Ascending aorta (tissue), 2 donors: ENCODE results near the gene IL11. TPM values are rescaled to one million over a fixed set of nuclear protein-coding genes. Genes with fewer than 3 reads are reported as not detected.

Experiments
- DNase-seq, 2 donors: peaks; one replicate each; pipeline ENCODE4 v3.0.0-alpha.2; 2019; ENCODE audit warnings: low spot score in 2 of 2
- H3K27ac ChIP-seq, 2 donors: fragments of 200-600 bp; sonication (generic); one replicate each; pipeline ENCODE4 v1.5.1; 2016 to 2017; ENCODE audit warnings: mild to moderate bottlenecking in 1 of 2
- H3K27me3 ChIP-seq: fragments of 200-600 bp; sonication (generic); one replicate; pipeline ENCODE4 v1.5.1; 2017
- H3K36me3 ChIP-seq, 2 donors: fragments of 200-600 bp; sonication (generic); one replicate each; pipeline ENCODE4 v1.5.1; 2016
- H3K4me1 ChIP-seq, 2 donors: fragments of 200-600 bp; sonication (generic); one replicate each; pipeline ENCODE4 v1.5.1; 2016 to 2017; ENCODE audit warnings: mild to moderate bottlenecking in 1 of 2
- H3K4me3 ChIP-seq, 2 donors: fragments of 200-600 bp; sonication (generic); one replicate each; pipeline ENCODE4 v1.5.1; 2016 to 2017; ENCODE audit warnings: mild to moderate bottlenecking in 1 of 2
- H3K9me3 ChIP-seq, 2 donors: fragments of 200-600 bp; sonication (generic); one replicate each; pipeline ENCODE4 v1.5.1; 2016
- intact Hi-C: fragments of 100-400 bp; cut with DNase I; formaldehyde crosslinking; loops from one replicate; pipeline ENCODE4 v1.15.1; 2023
- total RNA-seq: library from RNA; depleted of rRNA; stranded (reverse); fragments of >200 nt; gene quantifications from one replicate; pipeline ENCODE4 v1.1.0, GENCODE V29; 2016
- TF ChIP-seq, protein P1 (sequence below), 3 experiments: fragments of 200-600 bp in 2 of 3; fragments of 450-650 bp in 1 of 3; sonication (generic) in 2 of 3; IDR thresholded peaks; one replicate each; pipeline ENCODE4 v1.5.1; 2016 to 2019; ENCODE audit warnings: antibody characterized with exemption in 3 of 3, mild to moderate bottlenecking in 1 of 3, moderate library complexity in 1 of 3

IL11 gene
- total RNA-seq, 1 donor from 2014 or later, result not detected

DNA sequence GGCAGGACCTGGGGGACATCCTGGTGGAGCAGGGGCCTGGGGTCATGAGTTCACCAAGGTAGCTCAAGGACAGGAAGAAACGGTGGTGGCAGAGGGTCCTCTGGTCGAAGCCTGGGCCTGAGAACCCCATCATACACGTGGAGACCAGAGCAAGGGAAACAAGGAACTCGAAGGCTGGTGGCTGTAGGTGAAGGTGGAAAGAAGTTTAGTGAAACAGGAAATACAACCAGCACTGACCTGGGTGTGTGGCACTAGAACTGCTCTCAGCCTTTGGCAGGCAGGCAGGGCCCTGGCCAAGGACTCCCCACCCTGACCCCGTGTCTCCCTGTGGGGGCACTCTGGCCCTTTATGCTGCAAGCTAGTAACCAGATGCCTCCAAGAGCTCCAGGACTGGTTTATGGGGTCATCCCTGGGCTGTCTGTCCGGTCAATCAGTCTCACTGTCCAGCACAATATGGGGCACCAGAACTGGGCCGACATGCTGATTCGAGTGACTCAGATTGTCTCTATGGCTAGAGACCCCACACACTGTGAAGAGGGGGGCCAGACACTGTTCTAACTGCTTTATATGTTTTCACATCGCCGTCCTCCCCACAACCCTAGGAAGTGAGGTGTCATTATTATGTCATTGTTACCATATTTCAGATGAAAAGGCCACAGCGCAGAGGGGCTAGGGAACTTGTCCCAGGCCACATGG is 19.5 kb downstream of the IL11 start:
- peaks cover 11% of the 10 kb centered on the region for H3K27me3 ChIP-seq

DNA sequence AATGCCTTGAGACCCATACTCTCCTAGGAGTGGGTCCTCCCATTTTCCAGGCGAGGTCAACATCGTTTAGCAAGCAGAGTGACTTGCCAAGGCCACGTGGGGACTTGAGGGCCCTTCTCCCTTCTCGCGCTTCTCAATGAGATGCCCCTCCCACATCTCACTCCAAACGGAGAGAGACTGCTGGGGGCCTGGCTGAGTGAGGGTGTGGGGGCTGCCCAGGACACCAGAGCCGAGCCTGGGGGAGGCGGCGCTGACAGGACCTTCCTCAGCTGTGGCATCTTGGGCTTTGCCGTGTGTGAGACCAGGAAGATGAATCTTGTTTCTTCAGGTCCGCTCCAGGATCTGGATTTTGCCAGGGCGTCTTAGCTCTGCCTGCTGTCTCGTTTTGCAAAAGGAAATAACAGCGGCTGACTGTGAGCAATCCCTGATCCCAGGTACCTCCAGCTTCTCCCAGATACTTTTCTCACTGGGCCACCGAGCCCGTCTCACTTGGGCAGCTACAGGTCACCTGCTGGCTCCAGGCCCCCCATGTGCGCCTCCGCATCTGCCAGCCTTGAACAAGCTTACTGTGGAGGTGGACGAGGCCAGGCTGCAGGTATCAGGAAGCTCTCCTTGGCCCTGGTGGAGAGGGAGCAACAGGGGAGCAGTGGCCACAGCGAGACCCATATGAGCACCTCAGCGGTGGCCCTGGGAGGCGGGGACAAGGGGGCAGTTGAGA is 21.8 kb downstream of the IL11 start:
- TF ChIP-seq, protein P1, sequence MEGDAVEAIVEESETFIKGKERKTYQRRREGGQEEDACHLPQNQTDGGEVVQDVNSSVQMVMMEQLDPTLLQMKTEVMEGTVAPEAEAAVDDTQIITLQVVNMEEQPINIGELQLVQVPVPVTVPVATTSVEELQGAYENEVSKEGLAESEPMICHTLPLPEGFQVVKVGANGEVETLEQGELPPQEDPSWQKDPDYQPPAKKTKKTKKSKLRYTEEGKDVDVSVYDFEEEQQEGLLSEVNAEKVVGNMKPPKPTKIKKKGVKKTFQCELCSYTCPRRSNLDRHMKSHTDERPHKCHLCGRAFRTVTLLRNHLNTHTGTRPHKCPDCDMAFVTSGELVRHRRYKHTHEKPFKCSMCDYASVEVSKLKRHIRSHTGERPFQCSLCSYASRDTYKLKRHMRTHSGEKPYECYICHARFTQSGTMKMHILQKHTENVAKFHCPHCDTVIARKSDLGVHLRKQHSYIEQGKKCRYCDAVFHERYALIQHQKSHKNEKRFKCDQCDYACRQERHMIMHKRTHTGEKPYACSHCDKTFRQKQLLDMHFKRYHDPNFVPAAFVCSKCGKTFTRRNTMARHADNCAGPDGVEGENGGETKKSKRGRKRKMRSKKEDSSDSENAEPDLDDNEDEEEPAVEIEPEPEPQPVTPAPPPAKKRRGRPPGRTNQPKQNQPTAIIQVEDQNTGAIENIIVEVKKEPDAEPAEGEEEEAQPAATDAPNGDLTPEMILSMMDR (IDR thresholded peaks at IDR 0.05), result no peak
- intact Hi-C loops, result no loop called here
- no peak for DNase-seq
- no peaks in the 10 kb centered on the region for H3K9me3 ChIP-seq
- H3K27ac ChIP-seq, result no peak overlapping the region
- no peak overlapping the region for H3K4me3 ChIP-seq
- no peaks in the 10 kb centered on the region for H3K27me3 ChIP-seq
- peaks cover 3 to 16% of the 10 kb centered on the region in 2 donors for H3K36me3 ChIP-seq
- peaks cover 3 to 5% of the 10 kb centered on the region in 2 donors for H3K4me1 ChIP-seq

More for the DNA sequence above, 19.5 kb downstream of the IL11 start:
- H3K4me1 ChIP-seq, result peaks cover 3 to 12% of the 10 kb centered on the region in 2 donors
- H3K36me3 ChIP-seq, result peaks cover 0 to 13% of the 10 kb centered on the region in 2 donors
- no peak overlapping the region for H3K27ac ChIP-seq
- TF ChIP-seq, protein P1 (IDR thresholded peaks at IDR 0.05), result no peak
- intact Hi-C loops, result no loop called here
- H3K9me3 ChIP-seq, result no peaks in the 10 kb centered on the region
- no peak for DNase-seq
- H3K4me3 ChIP-seq, result no peak overlapping the region

DNA sequence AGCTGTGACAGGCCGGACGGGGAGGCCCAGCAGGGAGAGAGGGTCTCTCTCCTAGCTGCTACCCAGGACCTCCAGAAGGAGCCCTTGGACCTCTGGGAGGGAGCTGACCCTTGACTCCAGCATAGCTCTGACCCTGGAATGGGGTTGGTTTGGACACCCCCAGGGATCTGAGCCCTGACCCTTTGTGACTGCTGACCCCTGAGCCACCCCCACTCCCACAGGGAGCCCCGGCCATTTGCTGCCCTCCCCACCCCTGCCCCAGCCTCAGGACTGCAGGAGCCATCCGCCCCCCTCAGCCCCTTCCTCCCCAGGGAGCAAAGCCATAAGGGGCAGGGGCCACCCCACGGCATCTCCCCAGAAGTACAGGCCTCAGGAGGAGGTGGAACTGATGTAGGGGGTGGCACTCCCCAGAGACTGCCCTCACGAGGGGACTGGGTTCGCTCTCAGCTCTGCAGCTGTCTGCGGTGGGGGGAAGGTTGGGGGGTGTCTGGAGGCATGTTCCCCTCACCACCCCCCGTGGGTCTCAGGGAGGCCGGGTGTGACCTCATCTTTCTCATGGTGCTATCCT is 22.7 kb downstream of the IL11 start:
- Histone ChIP-seq H3K9me3 (no peaks in the 10 kb centered on the region), H3K27me3 (no peaks in the 10 kb centered on the region), H3K36me3 (peaks cover 7 to 19% of the 10 kb centered on the region in 2 donors), H3K27ac (no peak overlapping the region), H3K4me3 (no peak overlapping the region), H3K4me1 (no peaks in the 10 kb centered on the region)
- no peak for DNase-seq
- TF ChIP-seq, protein P1 (IDR thresholded peaks at IDR 0.05), result no peak
- intact Hi-C loops, result no loop called here

DNA sequence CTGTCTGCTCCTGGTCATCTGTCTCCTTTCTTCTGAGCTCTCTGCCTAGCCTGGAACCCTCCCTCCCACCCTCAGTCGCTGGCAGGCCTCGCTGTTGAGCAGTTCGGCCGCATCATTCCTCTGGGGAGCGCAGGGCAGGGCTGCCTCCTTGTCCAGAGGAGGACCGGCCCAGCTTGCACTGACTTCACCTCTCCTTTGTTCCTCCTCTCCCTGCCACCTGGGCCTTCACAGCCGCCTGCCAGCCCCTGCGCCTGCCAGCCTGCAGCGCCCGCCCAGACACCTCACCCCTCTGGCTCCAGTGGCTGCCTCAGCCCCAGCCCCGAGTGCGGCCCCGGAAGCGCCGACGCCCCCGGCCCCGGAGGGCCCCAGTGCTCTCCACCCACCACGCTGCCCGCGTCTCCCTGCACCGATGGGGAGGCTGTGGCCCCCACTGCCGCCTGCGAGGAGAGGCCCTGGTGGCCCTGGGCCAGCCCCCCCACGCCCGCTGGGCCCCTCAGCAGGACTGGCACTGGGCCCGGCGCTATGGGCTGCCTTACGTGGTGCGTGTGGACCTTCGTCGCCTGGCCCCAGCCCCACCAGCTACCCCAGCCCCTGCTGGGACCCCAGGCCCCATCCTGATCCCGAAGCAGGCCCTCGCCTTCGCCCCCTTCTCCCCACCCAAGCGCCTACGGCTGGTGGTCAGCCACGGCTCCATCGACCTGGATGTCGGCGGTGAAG is 23.4 kb downstream of the IL11 start:
- Histone ChIP-seq H3K4me1 (no peaks in the 10 kb centered on the region), H3K4me3 (no peak overlapping the region), H3K36me3 (peaks cover 13 to 25% of the 10 kb centered on the region in 2 donors), H3K27ac (no peak overlapping the region), H3K27me3 (no peaks in the 10 kb centered on the region), H3K9me3 (no peaks in the 10 kb centered on the region)
- intact Hi-C loops, result no loop called here
- DNase-seq, result no peak
- TF ChIP-seq, protein P1 (IDR thresholded peaks at IDR 0.05), result no peak

DNA sequence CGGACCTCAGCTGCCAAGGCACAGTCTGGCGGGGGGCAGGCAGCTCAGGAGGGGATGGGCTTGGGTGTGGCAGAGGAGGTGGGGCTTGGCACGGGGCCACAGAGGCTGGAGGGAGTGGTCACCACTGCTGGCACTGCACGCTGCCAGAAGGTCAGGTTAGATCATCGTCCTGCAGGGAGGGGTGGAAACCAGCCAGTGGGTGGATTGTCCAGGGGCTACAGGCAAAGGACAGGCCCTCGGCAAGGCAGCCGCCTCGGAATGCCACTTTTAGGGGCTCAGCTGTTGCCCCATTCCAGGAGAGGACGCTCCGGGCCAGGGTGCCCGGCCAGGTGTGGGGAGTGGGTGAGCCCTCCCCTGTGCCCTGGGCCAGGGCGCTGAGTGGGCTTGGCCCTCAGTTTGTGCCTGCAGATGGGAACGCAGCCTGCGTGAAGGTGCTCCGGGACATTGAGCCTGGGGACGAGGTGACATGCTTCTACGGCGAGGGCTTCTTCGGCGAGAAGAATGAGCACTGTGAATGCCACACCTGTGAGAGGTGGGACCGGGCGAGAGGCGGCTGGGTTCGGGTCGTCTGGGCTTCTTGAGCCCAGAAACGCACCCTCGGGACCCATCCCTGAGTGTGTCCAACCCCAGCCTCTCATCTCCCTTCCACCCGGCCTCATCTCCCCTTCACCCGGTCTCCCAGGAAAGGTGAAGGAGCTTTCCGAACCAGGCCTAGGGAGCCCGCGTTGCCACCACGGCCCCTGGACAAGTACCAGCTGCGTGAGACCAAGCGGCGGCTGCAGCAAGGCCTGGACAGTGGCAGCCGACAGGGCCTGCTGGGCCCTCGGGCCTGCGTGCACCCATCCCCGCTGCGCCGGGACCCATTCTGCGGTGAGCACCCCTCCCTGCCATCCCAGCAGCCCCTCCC is 24.2 kb downstream of the IL11 start:
- Histone ChIP-seq H3K27me3 (no peaks in the 10 kb centered on the region), H3K27ac (no peak overlapping the region), H3K36me3 (peaks cover 13 to 25% of the 10 kb centered on the region in 2 donors)

More for the DNA sequence above, 24.2 kb downstream of the IL11 start:
- Histone ChIP-seq H3K9me3 (no peaks in the 10 kb centered on the region), H3K4me1 (peaks cover 0 to 6% of the 10 kb centered on the region in 2 donors), H3K4me3 (no peak overlapping the region)
- intact Hi-C loops, result no loop called here
- no peak for DNase-seq
- TF ChIP-seq, protein P1 (IDR thresholded peaks at IDR 0.05), result no peak
